HepG2 (cell line): ENCODE measurements around the gene MTARC1. TPM values are rescaled to one million over a fixed set of nuclear protein-coding genes. Genes with fewer than 3 reads are reported as not detected.
A peak's percentile ranks its signal among the peaks of the same experiment; 100 is the strongest.

ENCODE experiments used
- CEBPB ChIP-seq: IDR thresholded peaks from 2 replicates; pipeline ENCODE4 v1.6.1; 2011; ENCODE audit warnings: low read depth, low read length, improper control_type of control experiment, borderline replicate concordance
- CREM ChIP-seq, 2 experiments: sonication (generic) in 1 of 2; formaldehyde crosslinking in 1 of 2; IDR thresholded peaks; 2 replicates each; pipeline versions ENCODE4 v1.4.0 to v1.6.1; 2016 to 2020; ENCODE audit warnings: antibody characterized with exemption in 1 of 2, mild to moderate bottlenecking in 1 of 2, missing genetic modification reagents in 1 of 2
- NBN ChIP-seq: fragments of 450-650 bp; conservative IDR thresholded peaks from 2 replicates; pipeline ENCODE4 v1.6.1; 2017
- PHF5A ChIP-seq: IDR thresholded peaks from one replicate; pipeline ENCODE4 v1.6.1; 2018; ENCODE audit warnings: low read depth, missing genetic modification reagents; ENCODE audit not compliant: unreplicated experiment
- RNF219 ChIP-seq: sonication (generic); formaldehyde crosslinking; IDR thresholded peaks from 2 replicates; pipeline ENCODE4 v1.5.0; 2020; ENCODE audit warnings: mild to moderate bottlenecking, missing genetic modification reagents
- RORA ChIP-seq: sonication (generic); formaldehyde crosslinking; IDR thresholded peaks from 2 replicates; pipeline ENCODE4 v1.5.0; 2020; ENCODE audit warnings: mild to moderate bottlenecking, missing genetic modification reagents, moderate library complexity
- SMAD3 ChIP-seq: sonication (generic); formaldehyde crosslinking; IDR thresholded peaks from 2 replicates; pipeline ENCODE4 v1.4.0; 2020; ENCODE audit warnings: missing genetic modification reagents
- SOX5 ChIP-seq: IDR thresholded peaks from 2 replicates; pipeline ENCODE4 v1.6.1; 2016; ENCODE audit warnings: borderline replicate concordance
- ZBTB1 ChIP-seq: sonication (generic); formaldehyde crosslinking; IDR thresholded peaks from 2 replicates; pipeline ENCODE4 v1.4.0; 2020; ENCODE audit warnings: missing genetic modification reagents, borderline replicate concordance
- ZC3H4 ChIP-seq: sonication (generic); formaldehyde crosslinking; IDR thresholded peaks from 2 replicates; pipeline ENCODE4 v1.4.0; 2020; ENCODE audit warnings: missing genetic modification reagents, borderline replicate concordance
- ZFP36L2 ChIP-seq: sonication (generic); formaldehyde crosslinking; IDR thresholded peaks from 2 replicates; pipeline ENCODE4 v1.4.0; 2020; ENCODE audit warnings: missing genetic modification reagents
- ZNF318 ChIP-seq: sonication (generic); formaldehyde crosslinking; IDR thresholded peaks from 2 replicates; pipeline ENCODE4 v1.4.0; 2020; ENCODE audit warnings: mild to moderate bottlenecking, missing genetic modification reagents
- ZNF33A ChIP-seq: sonication (generic); formaldehyde crosslinking; IDR thresholded peaks from 2 replicates; pipeline ENCODE4 v1.5.1; 2020; ENCODE audit warnings: missing genetic modification reagents, mild to moderate bottlenecking, moderate library complexity, borderline replicate concordance
- ZNF597 ChIP-seq: sonication (generic); formaldehyde crosslinking; IDR thresholded peaks from 2 replicates; pipeline ENCODE4 v1.5.0; 2020; ENCODE audit warnings: missing genetic modification reagents
- ZNF619 ChIP-seq: sonication (generic); formaldehyde crosslinking; IDR thresholded peaks from 2 replicates; pipeline ENCODE4 v1.4.0; 2020; ENCODE audit warnings: mild to moderate bottlenecking, missing genetic modification reagents
- ZNF672 ChIP-seq: sonication (generic); formaldehyde crosslinking; IDR thresholded peaks from 2 replicates; pipeline ENCODE4 v1.8.1; 2022; ENCODE audit warnings: missing genetic modification reagents
- polyA plus RNA-seq, 8 experiments: library from polyadenylated mRNA; depleted of rRNA in 3 of 8; stranded (reverse) in 7 of 8; unstranded in 1 of 8; fragments of >200 nt; fragmentation: Illumina TruSeq in 4 of 8; extraction: Trizol in 4 of 8; gene quantifications; 2 replicates each; pipeline versions ENCODE4 v1.2.1 to v1.2.3, GENCODE V29; 2011 to 2016; ENCODE audit warnings: low read depth in 4 of 8, missing spikeins in 1 of 8, mixed read lengths in 1 of 8; ENCODE audit not compliant: insufficient read depth in 1 of 8
- total RNA-seq, 5 experiments: library from RNA; depleted of rRNA; stranded (reverse); fragments of >200 nt; fragmentation: Illumina TruSeq; extraction: Trizol; gene quantifications; 2 replicates each; pipeline ENCODE4 v1.2.3, GENCODE V29; 2016; ENCODE audit warnings: low read depth in 1 of 5
- TF ChIP-seq, protein P1 (sequence below): IDR thresholded peaks from 2 replicates; pipeline ENCODE4 v1.6.1; 2016; ENCODE audit warnings: control low read depth

The MTARC1 gene
- total and polyA plus RNA-seq, 2 of the 13 experiments (the other 11 are each of a cell fraction or from before 2014, with no cell fraction given), result 19.4 to 106 TPM

DNA sequence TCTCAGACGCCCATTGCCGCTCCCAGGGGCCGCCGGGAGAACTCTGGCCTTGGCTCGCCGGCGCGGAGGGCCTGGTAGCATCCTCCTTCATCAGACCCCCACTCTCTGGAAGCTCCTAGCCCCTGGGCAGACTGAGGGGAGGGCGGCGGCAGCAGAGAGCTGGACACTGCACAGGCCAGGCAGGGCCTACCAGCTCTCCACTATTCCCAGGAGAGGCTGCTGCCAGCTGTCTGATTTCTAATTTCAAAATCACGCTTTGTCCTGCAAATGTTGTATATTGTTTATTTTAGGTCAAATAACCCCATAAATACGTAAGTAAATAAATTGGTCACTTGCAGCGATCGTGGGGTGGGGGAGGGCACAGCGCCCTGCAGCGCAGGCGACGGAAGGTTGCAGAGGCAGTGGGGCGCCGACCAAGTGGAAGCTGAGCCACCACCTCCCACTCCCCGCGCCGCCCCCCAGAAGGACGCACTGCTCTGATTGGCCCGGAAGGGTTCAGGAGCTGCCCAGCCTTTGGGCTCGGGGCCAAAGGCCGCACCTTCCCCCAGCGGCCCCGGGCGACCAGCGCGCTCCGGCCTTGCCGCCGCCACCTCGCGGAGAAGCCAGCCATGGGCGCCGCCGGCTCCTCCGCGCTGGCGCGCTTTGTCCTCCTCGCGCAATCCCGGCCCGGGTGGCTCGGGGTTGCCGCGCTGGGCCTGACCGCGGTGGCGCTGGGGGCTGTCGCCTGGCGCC lies at the start of gene MTARC1 (continued):
- TF ChIP-seq ZNF318 (no peak), RORA (CRISPR knock-in tag) (no peak), NBN (no peak), ZNF672 (CRISPR knock-in tag) (no peak), ZFP36L2 (CRISPR knock-in tag) (no peak), SOX5 (CRISPR knock-in tag) (peak; percentile 57; the same call in 1 of the 2 replicates), SMAD3 (CRISPR knock-in tag) (no peak), CREM (IDR thresholded peaks at IDR 0.05) (no peak), CREM (CRISPR knock-in tag; IDR thresholded peaks at IDR 0.05) (no peak), ZNF619 (CRISPR knock-in tag) (peak; percentile 82; the same call in 1 of the 2 replicates), PHF5A (CRISPR knock-in tag) (no peak), RNF219 (CRISPR knock-in tag) (no peak), ZC3H4 (CRISPR knock-in tag) (no peak), ZNF597 (CRISPR knock-in tag) (no peak), ZNF33A (CRISPR knock-in tag) (no peak), ZBTB1 (CRISPR knock-in tag) (no peak), CEBPB (no peak)
- TF ChIP-seq, protein P1, sequence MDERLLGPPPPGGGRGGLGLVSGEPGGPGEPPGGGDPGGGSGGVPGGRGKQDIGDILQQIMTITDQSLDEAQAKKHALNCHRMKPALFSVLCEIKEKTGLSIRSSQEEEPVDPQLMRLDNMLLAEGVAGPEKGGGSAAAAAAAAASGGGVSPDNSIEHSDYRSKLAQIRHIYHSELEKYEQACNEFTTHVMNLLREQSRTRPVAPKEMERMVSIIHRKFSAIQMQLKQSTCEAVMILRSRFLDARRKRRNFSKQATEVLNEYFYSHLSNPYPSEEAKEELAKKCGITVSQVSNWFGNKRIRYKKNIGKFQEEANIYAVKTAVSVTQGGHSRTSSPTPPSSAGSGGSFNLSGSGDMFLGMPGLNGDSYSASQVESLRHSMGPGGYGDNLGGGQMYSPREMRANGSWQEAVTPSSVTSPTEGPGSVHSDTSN (CRISPR knock-in tag), result no peak
